ENCODE measurements around the gene COL6A1. TPM values are rescaled to one million over a fixed set of nuclear protein-coding genes. Genes with fewer than 3 reads are reported as not detected.

Gene COL6A1
- total RNA-seq, 3 donors from 2014 or later (not counting 1 experiment from before 2014, with no cell fraction given) = 1.0 to 5.2 (median 2.5) TPM

- H3K27me3 Mint-ChIP-seq (ENCODE audit: low read depth in 2 of 2) = no peaks in the 10 kb centered on the region
- no peaks in the 10 kb centered on the region for H3K4me1 Mint-ChIP-seq
- H3K27ac Mint-ChIP-seq = no peak overlapping the region
- TF ChIP-seq CTCF (IDR thresholded peaks at IDR 0.05) = no peak
- DNase-seq = no peak
- no peak overlapping the region for H3K4me3 Mint-ChIP-seq
- Histone ChIP-seq H3K36me3 (ENCODE audit: control insufficient read depth, insufficient read depth, low read length) (no peaks in the 10 kb centered on the region), H3K9me3 (ENCODE audit: control insufficient read depth, insufficient read depth, low read length) (no peaks in the 10 kb centered on the region), H3K27ac (ENCODE audit: low read length) (no peak overlapping the region), H3K4me1 (ENCODE audit: control insufficient read depth, insufficient read depth, low read length) (no peaks in the 10 kb centered on the region), H3K4me3 (ENCODE audit: low read length) (no peak overlapping the region), H3K27me3 (ENCODE audit: control insufficient read depth, insufficient read depth, low read length) (no peaks in the 10 kb centered on the region)
- H3K36me3 Mint-ChIP-seq = no peaks in the 10 kb centered on the region
- intact Hi-C loops (cut with micrococcal nuclease) = no loop called here
- 89% methylated on average over 32 of the region's 32 CpGs for WGBS (ENCODE audit: insufficient coverage)
- no peaks in the 10 kb centered on the region for H3K9me3 Mint-ChIP-seq
- no peak for ATAC-seq
Observed at GRCh38 chr21:45992301-45993209, 11.0 kb downstream of the COL6A1 start.

GRCh38 chr21:45993210-45994085 is 11.9 kb downstream of the COL6A1 start:
- no peaks in the 10 kb centered on the region for H3K4me1 ChIP-seq (ENCODE audit: control insufficient read depth, insufficient read depth, low read length)
- TF ChIP-seq CTCF (IDR thresholded peaks at IDR 0.05) = no peak
- no peaks in the 10 kb centered on the region for H3K9me3 Mint-ChIP-seq
- H3K27me3 ChIP-seq (ENCODE audit: control insufficient read depth, insufficient read depth, low read length) = no peaks in the 10 kb centered on the region
- DNase-seq (peak in 1 of 2 donors; percentile 13), ATAC-seq (no peak)
- H3K9me3 ChIP-seq (ENCODE audit: control insufficient read depth, insufficient read depth, low read length) = no peaks in the 10 kb centered on the region
- no peaks in the 10 kb centered on the region for H3K36me3 Mint-ChIP-seq
- no peak overlapping the region for H3K4me3 ChIP-seq (ENCODE audit: low read length)
- H3K4me3 Mint-ChIP-seq = no peak overlapping the region
- WGBS (ENCODE audit: insufficient coverage) = 90% methylated on average over 44 of the region's 44 CpGs
- H3K4me1 Mint-ChIP-seq = no peaks in the 10 kb centered on the region
- intact Hi-C loops (cut with micrococcal nuclease) = no loop called here
- H3K27me3 Mint-ChIP-seq (ENCODE audit: low read depth in 2 of 2) = no peaks in the 10 kb centered on the region
- H3K27ac ChIP-seq (ENCODE audit: low read length) = no peak overlapping the region
- no peak overlapping the region for H3K27ac Mint-ChIP-seq
- H3K36me3 ChIP-seq (ENCODE audit: control insufficient read depth, insufficient read depth, low read length) = no peaks in the 10 kb centered on the region

GRCh38 chr21:45994086-45994661 is 12.6 kb downstream of the COL6A1 start:
- Histone ChIP-seq H3K4me1 (ENCODE audit: control insufficient read depth, insufficient read depth, low read length) (no peaks in the 10 kb centered on the region), H3K36me3 (ENCODE audit: control insufficient read depth, insufficient read depth, low read length) (no peaks in the 10 kb centered on the region), H3K4me3 (ENCODE audit: low read length) (no peak overlapping the region), H3K9me3 (ENCODE audit: control insufficient read depth, insufficient read depth, low read length) (no peaks in the 10 kb centered on the region), H3K27me3 (ENCODE audit: control insufficient read depth, insufficient read depth, low read length) (no peaks in the 10 kb centered on the region), H3K27ac (ENCODE audit: low read length) (no peak overlapping the region)
- intact Hi-C loops (cut with micrococcal nuclease) = no loop called here
- ATAC-seq (no peak), DNase-seq (no peak)
- H3K36me3 Mint-ChIP-seq = no peaks in the 10 kb centered on the region
- no peak overlapping the region for H3K4me3 Mint-ChIP-seq
- WGBS (ENCODE audit: insufficient coverage) = 93% methylated on average over 24 of the region's 24 CpGs
- H3K27me3 Mint-ChIP-seq (ENCODE audit: low read depth in 2 of 2) = no peaks in the 10 kb centered on the region
- H3K4me1 Mint-ChIP-seq = no peaks in the 10 kb centered on the region
- no peaks in the 10 kb centered on the region for H3K9me3 Mint-ChIP-seq
- no peak for TF ChIP-seq CTCF (IDR thresholded peaks at IDR 0.05)
- no peak overlapping the region for H3K27ac Mint-ChIP-seq

All from natural killer cell (primary cell).